Iris pigment epithelial cell (primary cell): ENCODE data around the gene CHRNA3.

Experiments
- DNase-seq: peaks from one replicate; pipeline ENCODE4 v3.0.0-alpha.2; 2011; ENCODE audit warnings: low read depth

Gene CHRNA3

GRCh38 chr15:78620527-78621421 is at the start of gene CHRNA3:
Gene CHRNA3, minus strand, starts transcription at chr15:78620996. Its CDS starts 202 bp downstream, at chr15:78620794.
- no peak for DNase-seq

DNA sequence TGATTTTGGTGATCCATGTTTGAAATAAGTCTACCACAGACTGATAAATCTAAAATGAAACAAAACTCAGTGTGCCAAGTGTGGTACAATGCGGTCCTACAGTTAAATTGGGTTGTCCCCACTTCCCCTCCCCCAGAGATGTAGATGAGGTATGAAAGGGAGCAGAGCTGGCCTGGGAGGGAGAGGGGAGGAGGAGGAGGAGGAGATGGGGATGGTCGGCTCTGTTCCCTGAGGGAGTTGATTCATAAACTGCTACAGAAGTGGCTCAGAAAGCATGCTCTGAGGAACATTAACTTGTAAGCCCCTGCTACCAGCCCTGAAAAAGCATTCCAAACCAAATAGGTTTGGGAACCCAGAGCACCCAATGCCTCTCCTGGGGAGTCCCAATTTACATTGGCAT is 48.2 kb upstream of the CHRNA3 start:
- no peak for DNase-seq

GRCh38 chr15:78667578-78668236 is 46.9 kb upstream of the CHRNA3 start:
- no peak for DNase-seq

GRCh38 chr15:78666010-78666409 is 45.2 kb upstream of the CHRNA3 start:
- DNase-seq: no peak

- DNase-seq: no peak
These were observed 42.9 kb upstream of the CHRNA3 start for GRCh38 chr15:78663703-78664102.

DNA sequence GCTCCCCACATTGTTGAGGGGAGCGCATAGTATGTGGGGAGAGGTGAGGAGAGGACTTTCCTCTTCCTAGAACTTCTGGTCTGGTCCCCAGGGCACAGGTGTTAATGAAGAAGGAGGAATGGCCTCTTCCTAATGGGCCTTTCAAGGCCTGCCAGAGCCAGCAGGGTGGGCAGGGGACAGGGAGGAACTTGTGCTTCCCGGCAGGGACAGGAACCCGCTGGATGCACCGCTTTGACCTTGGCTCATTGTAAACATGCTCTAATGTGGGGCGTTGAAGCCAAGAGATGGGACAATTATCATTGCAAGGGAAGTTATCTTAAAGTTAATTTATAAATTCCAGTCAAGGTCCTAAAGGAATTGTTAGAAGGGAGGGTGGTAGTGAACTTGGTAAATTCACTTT is 41.2 kb upstream of the CHRNA3 start:
- no peak for DNase-seq

- DNase-seq: no peak
These were observed 40.2 kb upstream of the CHRNA3 start for GRCh38 chr15:78661001-78661400.

GRCh38 chr15:78660584-78660983 is 39.8 kb upstream of the CHRNA3 start:
- DNase-seq: no peak

DNA sequence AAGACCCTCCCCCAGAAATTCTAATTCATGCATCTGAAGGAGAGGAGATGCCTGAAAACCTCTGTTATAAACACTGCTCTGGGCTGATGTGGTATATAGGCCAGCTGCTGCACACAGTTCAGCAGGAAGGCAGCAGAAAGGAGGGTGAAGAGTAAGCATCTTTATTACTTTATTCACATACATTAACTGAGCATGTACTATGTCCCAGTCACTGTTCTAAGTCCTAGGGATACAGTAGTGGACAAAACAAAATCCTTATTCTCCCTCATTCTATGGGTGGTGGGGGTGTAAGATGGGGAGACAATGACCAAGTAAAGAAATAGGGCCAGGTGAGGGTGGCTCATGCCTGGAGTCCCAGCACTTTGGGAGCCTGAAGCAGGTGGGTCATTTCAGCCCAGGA is 38.0 kb upstream of the CHRNA3 start:
- DNase-seq: no peak

DNA sequence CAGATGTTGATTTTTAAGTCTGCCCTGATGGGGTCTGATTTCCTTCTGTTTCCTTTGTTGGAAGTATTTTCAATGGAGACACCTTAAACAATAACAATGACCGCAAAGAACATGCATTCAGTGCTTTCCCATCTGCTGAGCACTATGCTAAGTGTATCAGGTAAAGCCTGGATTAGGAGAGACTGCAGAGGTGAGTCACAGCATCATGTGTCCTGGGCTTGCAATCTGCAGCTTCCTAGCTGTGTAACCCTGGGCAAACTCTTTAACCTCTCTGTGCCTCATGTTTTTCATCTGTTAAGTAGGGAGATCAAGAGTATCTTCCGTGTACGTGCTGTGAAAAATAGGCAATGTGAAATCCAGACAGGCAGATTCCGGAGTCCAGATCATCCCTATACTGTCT is 33.5 kb upstream of the CHRNA3 start:
- DNase-seq: peak; percentile 3

DNA sequence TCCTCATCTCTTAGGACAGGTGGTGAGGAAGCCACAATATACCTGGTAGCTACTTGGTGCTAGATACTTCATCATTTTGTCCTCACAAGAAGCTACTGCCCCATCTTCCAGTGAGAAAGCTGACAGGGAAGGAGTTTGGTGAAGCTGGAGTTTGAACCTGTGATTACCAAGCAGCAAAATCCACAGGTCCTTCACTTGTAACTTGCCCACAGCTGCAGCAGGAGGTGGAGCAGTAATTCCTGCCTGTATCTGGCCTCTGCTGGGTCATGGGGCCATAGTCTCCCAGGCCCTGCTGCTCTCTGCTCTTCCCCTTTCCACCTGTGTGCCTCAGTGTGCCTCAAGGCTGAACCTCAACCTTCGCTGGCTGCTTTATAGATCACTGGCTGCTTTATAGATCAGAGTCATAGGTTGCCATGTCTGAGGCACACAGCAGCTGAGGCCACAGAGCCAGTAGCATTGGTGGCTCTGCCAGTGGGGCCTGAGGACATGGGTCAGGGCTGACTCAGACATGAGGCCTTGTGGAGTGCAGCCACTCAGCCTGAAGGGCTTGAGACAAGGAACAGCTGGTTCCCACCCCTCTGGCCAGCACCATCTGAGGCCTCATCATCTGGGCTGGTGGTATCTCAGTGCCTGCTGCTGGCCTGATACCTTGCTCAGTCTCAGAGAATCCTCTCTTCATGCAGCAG is 31.3 kb upstream of the CHRNA3 start:
- no peak for DNase-seq

GRCh38 chr15:78651007-78651406 is 30.2 kb upstream of the CHRNA3 start:
- DNase-seq: no peak

GRCh38 chr15:78650022-78650421 is 29.2 kb upstream of the CHRNA3 start:
- no peak for DNase-seq

DNA sequence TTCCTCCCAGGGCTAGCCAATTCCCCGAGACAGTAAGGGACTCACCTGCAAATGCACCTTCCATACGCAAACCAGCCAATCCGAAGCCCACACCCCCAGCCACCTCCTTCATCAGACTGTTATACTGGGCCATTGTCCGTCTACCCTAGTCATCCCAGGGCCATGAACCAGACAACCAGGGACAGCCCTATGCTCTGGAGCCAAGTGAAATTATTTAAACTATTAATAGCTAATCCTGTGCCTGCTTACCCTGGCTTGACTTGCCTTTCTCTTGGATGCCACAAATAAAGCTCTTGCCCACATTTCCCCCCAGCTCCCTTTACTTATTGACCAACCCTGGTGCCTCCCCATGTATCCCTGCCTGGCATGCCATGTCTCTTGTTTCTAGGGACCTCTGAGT is 24.2 kb upstream of the CHRNA3 start:
- no peak for DNase-seq

- no peak for DNase-seq
These were observed 21.5 kb upstream of the CHRNA3 start for GRCh38 chr15:78642331-78642730.

DNA sequence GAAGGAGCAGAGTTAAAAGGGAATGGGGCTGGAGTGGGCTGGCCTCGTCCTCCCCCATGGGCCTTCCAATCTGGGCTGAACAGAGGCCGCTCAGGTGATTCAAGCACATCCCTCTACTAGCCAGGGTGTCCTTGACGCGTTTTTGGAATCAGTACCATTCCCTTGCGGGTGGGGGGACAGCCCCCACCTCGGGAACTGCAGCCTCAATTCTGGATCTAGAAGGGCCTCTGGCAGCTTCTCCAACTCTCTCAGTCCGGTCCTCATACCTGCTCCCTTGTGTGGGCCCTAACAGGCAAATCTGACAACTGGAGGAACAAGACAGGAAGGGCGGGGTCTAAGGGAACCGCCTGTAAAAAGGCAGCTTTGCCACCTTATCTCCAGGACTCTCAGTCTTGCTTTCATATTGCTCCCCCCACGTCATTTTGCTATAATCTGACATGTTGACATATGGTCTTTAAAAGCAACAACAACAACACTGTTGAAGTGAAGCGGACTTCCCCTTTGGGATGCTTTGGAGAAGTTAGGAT is 21.0 kb upstream of the CHRNA3 start:
- DNase-seq: no peak

DNA sequence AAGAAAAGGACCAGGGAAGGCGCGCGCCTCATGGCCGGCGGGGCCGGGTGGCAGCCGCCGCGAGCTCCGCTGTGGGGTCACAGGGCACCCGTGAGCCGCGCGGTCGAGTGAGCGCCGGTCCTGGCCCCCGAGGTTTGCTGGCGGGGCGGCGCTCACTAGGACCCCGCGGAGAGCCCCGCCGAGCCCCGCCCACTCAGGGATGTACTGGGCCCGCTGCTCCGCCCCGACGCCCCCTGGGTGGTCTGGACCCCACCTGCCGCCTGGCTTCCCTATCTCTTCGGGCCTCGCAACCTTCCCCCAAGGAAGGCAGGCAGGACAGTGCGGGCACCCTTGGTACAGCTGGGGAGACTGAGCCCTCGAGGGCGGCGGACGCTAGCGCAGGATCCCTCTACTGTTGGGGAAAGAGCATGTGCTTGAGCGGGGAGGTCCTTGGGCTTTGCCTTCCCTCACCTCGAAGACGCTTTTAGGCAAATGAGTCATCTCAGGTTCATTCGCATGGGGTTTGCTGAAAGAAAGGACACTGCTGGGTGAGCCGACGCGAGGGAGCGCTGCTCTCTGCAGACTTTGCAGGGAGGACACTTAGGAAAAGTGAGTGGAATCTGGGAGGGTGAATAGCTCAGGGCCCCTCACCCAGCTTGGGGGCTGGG is 20.4 kb upstream of the CHRNA3 start, which contains the start of gene CHRNB4:
TSS of gene CHRNB4 (minus strand) at position 109 of the 647 bp plus-strand sequence. CDS start at position 32, 77 bp downstream.
- peak; percentile 5 for DNase-seq

DNA sequence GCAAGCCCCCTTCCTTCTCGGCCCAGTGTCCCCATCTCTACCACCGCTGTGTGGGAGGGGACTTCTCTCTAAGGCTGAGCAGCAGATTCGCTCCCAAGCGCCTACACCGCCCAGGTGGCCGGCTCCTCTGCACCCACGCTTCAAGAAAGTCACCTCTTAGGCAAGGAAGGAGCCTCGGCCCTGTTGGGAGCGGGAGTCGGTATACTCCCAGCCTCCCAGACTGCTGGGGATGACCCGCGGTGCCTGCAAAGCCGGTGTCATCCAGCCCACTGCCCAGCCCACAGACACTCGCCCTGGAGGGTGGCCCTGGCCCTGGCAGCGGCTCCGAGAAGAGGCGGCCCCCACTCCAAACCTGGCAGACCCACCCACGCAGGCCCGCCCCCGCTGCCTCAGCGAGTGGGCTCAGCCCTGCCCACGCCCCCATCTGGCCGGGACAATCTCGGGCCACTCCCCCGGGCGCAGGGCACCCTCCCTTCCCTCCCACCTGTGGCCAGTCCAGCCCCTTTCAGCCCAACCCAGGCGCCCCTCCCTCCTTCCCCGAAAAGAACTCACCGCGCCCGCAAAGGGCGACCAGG is 19.8 kb upstream of the CHRNA3 start:
- no peak for DNase-seq

- peak; percentile 24 for DNase-seq
These were observed 18.0 kb upstream of the CHRNA3 start for GRCh38 chr15:78638658-78639314.

GRCh38 chr15:78637776-78638435 is 17.1 kb upstream of the CHRNA3 start:
- no peak for DNase-seq
